Measurements from ENCODE around the gene UFSP1. TPM values are rescaled to one million over a fixed set of nuclear protein-coding genes. Genes with fewer than 3 reads are reported as not detected.
A peak's percentile ranks its signal among the peaks of the same experiment; 100 is the strongest.

The UFSP1 gene
- total RNA-seq, 2 donors from 2014 or later: 6.4 to 8.4 TPM

- no peak for TF ChIP-seq CTCF (IDR thresholded peaks at IDR 0.05)
- TF ChIP-seq POLR2AphosphoS5 (IDR thresholded peaks at IDR 0.05): no peak
- TF ChIP-seq POLR2A (IDR thresholded peaks at IDR 0.05): no peak
- no peak for DNase-seq (ENCODE audit: low spot score)
- H3K27ac ChIP-seq: no peak overlapping the region
- intact Hi-C loops (cut with DNase I): loop anchor here (1.0 kb wide), 1 partner anchor 161 kb away; no protein-coding TSS in a partner anchor
- H3K36me3 ChIP-seq: no peaks in the 10 kb centered on the region
- peaks cover 10% of the 10 kb centered on the region for H3K4me1 ChIP-seq (replicated peaks)
- H3K27me3 ChIP-seq (replicated peaks; ENCODE audit: insufficient read depth): no peaks in the 10 kb centered on the region
- no peaks in the 10 kb centered on the region for H3K9me3 ChIP-seq
- 68% methylated on average over 13 of the region's 13 CpGs for WGBS
- H3K4me3 ChIP-seq: no peak overlapping the region
Observed at GRCh38 chr7:100897772-100898454, 8.4 kb upstream of the UFSP1 start.

GRCh38 chr7:100896732-100897608 is 7.5 kb upstream of the UFSP1 start:
- TF ChIP-seq CTCF (IDR thresholded peaks at IDR 0.05) (peak; percentile 49 to 89 (median 78)), POLR2A (IDR thresholded peaks at IDR 0.05) (no peak), POLR2AphosphoS5 (IDR thresholded peaks at IDR 0.05) (no peak)
- DNase-seq (ENCODE audit: low spot score): peak; percentile 44
- Histone ChIP-seq H3K4me3 (peak overlapping the region; percentile 8 to 26), H3K27ac (no peak overlapping the region), H3K36me3 (no peaks in the 10 kb centered on the region), H3K4me1 (replicated peaks) (peaks cover 10% of the 10 kb centered on the region), H3K9me3 (no peaks in the 10 kb centered on the region), H3K27me3 (replicated peaks; ENCODE audit: insufficient read depth) (no peaks in the 10 kb centered on the region)
- 4% methylated on average over 9 of the region's 95 CpGs for WGBS
- intact Hi-C loops (cut with DNase I): loop anchor here (1.0 kb wide), 1 partner anchor 162 kb away; no protein-coding TSS in a partner anchor

GRCh38 chr7:100895956-100896731 is 6.6 kb upstream of the UFSP1 start:
- WGBS: 3% methylated on average over 52 of the region's 54 CpGs
- Histone ChIP-seq H3K9me3 (no peaks in the 10 kb centered on the region), H3K36me3 (no peaks in the 10 kb centered on the region), H3K27ac (no peak overlapping the region), H3K4me1 (replicated peaks) (peaks cover 11% of the 10 kb centered on the region), H3K27me3 (replicated peaks; ENCODE audit: insufficient read depth) (no peaks in the 10 kb centered on the region), H3K4me3 (peak overlapping the region; percentile 31 to 51)
- no peak for DNase-seq (ENCODE audit: low spot score)
- intact Hi-C loops (cut with DNase I): no loop called here
- TF ChIP-seq POLR2A (IDR thresholded peaks at IDR 0.05): peak; percentile 48
- TF ChIP-seq CTCF (IDR thresholded peaks at IDR 0.05): no peak
- no peak for TF ChIP-seq POLR2AphosphoS5 (IDR thresholded peaks at IDR 0.05)

- no peaks in the 10 kb centered on the region for H3K36me3 ChIP-seq
- H3K4me3 ChIP-seq: peak within 1 kb of the TSS; percentile 31 to 51
- H3K4me1 ChIP-seq (replicated peaks): peaks cover 16% of the 10 kb centered on the region
- WGBS: 0% methylated on average over 5 of the region's 32 CpGs
- no peak for DNase-seq (ENCODE audit: low spot score)
- no peaks in the 10 kb centered on the region for H3K9me3 ChIP-seq
- H3K27ac ChIP-seq: peak within 1 kb of the TSS; percentile 7 to 56
- TF ChIP-seq POLR2A (IDR thresholded peaks at IDR 0.05) (peak; percentile 37), POLR2AphosphoS5 (IDR thresholded peaks at IDR 0.05) (no peak), CTCF (IDR thresholded peaks at IDR 0.05) (no peak)
- no peaks in the 10 kb centered on the region for H3K27me3 ChIP-seq (replicated peaks; ENCODE audit: insufficient read depth)
- intact Hi-C loops (cut with DNase I): no loop called here
Observed at GRCh38 chr7:100895701-100895955, 6.1 kb upstream of the UFSP1 start, which contains the start of gene ACHE. ACHE (minus strand) TSS chr7:100895888; CDS start chr7:100894232, 1,656 bp downstream.

Data from prostate gland (tissue), 2 donors.